Activated CD8-positive, alpha-beta T cell treated with anti-CD3 and anti-CD28 coated beads for 36 hours (primary cell): Measurements from ENCODE around the gene TRIM39. TPM values are rescaled to one million over a fixed set of nuclear protein-coding genes. Genes with fewer than 3 reads are reported as not detected.

Experiments
- ATAC-seq: fragments of 200-7000 bp; cut with Tn5 transposase; one replicate; pipeline ENCODE4 v1.10.0; 2021; ENCODE audit warnings: mild to moderate bottlenecking, moderate library complexity
- CTCF ChIA-PET: fragments of 350-600 bp; sonication (Branson Sonifier 250); formaldehyde crosslinking; loops from one replicate; lab custom pipeline; 2021; ENCODE audit warnings: antibody characterized with exemption; lab: Charles Lee
- POLR2A ChIA-PET: fragments of 350-600 bp; sonication (Branson Sonifier 250); formaldehyde crosslinking; loops from one replicate; lab custom pipeline; 2021; ENCODE audit warnings: antibody characterized with exemption; lab: Charles Lee
- DNase-seq: peaks from one replicate; pipeline ENCODE4 v3.0.0-alpha.2; 2020
- H3K27ac Mint-ChIP-seq: one replicate; pipeline ENCODE4 v1.8.0; 2021; ENCODE audit warnings: mild to moderate bottlenecking, mixed read lengths
- H3K27me3 Mint-ChIP-seq: one replicate; pipeline ENCODE4 v1.8.0; 2021; ENCODE audit warnings: mixed read lengths
- H3K36me3 Mint-ChIP-seq: one replicate; pipeline ENCODE4 v1.8.0; 2021; ENCODE audit warnings: low read depth, mixed read lengths
- H3K4me1 Mint-ChIP-seq: one replicate; pipeline ENCODE4 v1.8.0; 2021; ENCODE audit warnings: low read depth, mixed read lengths
- H3K4me3 Mint-ChIP-seq: one replicate; pipeline ENCODE4 v1.8.0; 2021; ENCODE audit warnings: mild to moderate bottlenecking, moderate library complexity, mixed read lengths
- H3K9me3 Mint-ChIP-seq: one replicate; pipeline ENCODE4 v1.8.0; 2021; ENCODE audit warnings: mixed read lengths
- CTCF ChIP-seq: fragments of 200-600 bp; IDR thresholded peaks from one replicate; pipeline ENCODE4 v1.8.0; 2022; ENCODE audit warnings: antibody characterized with exemption, mild to moderate bottlenecking
- intact Hi-C: fragments of 100-400 bp; cut with micrococcal nuclease; formaldehyde crosslinking; loops from one replicate; pipeline ENCODE4 v1.10.0; 2022
- total RNA-seq, 2 experiments: library from RNA; stranded (reverse); gene quantifications; one replicate each; pipeline ENCODE4 v1.2.3, GENCODE V29; 2021

The TRIM39 gene
- total RNA-seq, 2 experiments from 2014 or later: 21.6 to 22.3 TPM

GRCh38 chr6:30295837-30296236 is 30.9 kb upstream of the TRIM39 start:
- TF ChIP-seq CTCF: no peak
- intact Hi-C loops: no loop called here
- ChIA-PET POLR2A (no interaction called here), CTCF (interaction anchor here (1.4 kb wide), 1 partner anchor 77 kb away, joined by 4 read pairs; no protein-coding TSS in a partner anchor)
- Mint-ChIP-seq H3K27ac (peak overlapping the region; percentile 25), H3K4me1 (no peaks in the 10 kb centered on the region), H3K9me3 (peaks cover 8% of the 10 kb centered on the region), H3K4me3 (no peak overlapping the region), H3K27me3 (no peaks in the 10 kb centered on the region), H3K36me3 (peaks cover 55% of the 10 kb centered on the region)
- DNase-seq (no peak), ATAC-seq (no peak)

DNA sequence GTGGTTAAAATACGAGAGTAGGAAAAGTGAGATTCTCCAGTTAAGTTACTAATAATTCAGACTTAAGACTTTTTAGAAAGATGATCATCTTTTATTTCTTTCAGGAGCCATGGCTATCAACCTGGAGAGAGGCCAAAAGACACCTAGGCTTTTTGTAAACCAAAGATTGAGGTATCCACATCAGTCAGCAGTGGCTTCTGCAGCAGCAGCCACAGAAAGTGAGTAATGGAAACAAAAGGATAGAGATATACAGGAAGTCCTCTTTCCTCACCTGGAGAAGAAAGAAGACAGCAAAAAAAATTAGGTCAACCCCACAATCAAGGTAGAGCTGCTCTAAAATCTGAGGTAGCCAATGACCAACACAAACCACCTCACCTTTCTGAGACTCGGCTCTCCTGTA is 22.7 kb upstream of the TRIM39 start:
- Mint-ChIP-seq H3K36me3 (peaks cover 76% of the 10 kb centered on the region), H3K27ac (no peak overlapping the region), H3K4me3 (no peak overlapping the region), H3K9me3 (peaks cover 7% of the 10 kb centered on the region), H3K4me1 (peaks cover 37% of the 10 kb centered on the region), H3K27me3 (no peaks in the 10 kb centered on the region)
- CTCF ChIA-PET: no interaction called here
- POLR2A ChIA-PET: no interaction called here
- DNase-seq (no peak), ATAC-seq (peak; percentile 27)
- intact Hi-C loops: no loop called here
- TF ChIP-seq CTCF: no peak

DNA sequence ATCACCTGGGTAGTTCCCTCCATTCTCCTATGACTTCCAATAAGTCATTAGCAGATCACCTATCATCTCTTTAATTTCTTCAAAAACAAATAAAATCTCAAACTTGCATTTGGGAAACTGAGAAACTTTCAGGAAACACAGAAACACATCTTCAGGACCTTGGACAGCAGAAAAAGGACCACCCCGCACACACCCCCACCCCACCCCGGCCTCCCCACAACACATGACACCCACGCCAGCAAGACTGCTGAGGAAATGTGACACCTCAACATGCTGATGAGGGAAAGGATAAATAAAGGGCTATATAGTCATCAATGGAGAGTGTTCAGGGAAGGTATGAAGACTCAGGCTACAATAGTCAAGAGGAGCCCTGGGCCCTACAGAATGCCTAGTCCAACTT is 15.6 kb upstream of the TRIM39 start:
- H3K27ac Mint-ChIP-seq: no peak overlapping the region
- no peak for ATAC-seq
- peaks cover 45% of the 10 kb centered on the region for H3K4me1 Mint-ChIP-seq
- ChIA-PET CTCF (no interaction called here), POLR2A (interaction anchor here (1.5 kb wide), 1 partner anchor 15 kb away, joined by 4 read pairs; no protein-coding TSS in a partner anchor)
- peaks cover 75% of the 10 kb centered on the region for H3K36me3 Mint-ChIP-seq
- peak; percentile 12 for DNase-seq
- H3K9me3 Mint-ChIP-seq: no peaks in the 10 kb centered on the region
- no peaks in the 10 kb centered on the region for H3K27me3 Mint-ChIP-seq
- no peak for TF ChIP-seq CTCF
- intact Hi-C loops: no loop called here
- H3K4me3 Mint-ChIP-seq: no peak overlapping the region

DNA sequence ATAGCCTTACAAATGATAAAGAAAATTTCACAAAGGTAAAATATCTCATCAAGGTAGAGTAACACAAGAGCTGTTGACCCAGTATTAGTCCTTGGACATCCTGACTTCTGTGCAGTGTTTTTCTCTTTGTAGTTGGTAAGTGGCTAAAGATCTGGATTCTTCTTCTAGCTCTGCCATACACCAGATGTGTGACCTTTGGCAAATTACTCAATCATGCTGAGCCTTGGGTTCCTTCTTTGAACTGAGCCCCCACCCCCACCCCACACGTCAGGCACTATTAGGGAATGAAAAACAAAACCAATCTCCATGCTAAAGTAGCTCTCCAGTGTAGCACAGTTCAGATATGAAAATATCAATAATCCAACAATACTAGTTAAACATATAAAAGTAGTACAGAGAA is 15.1 kb upstream of the TRIM39 start:
- no peak for TF ChIP-seq CTCF
- Mint-ChIP-seq H3K4me3 (no peak overlapping the region), H3K4me1 (peaks cover 46% of the 10 kb centered on the region), H3K27me3 (no peaks in the 10 kb centered on the region), H3K27ac (no peak overlapping the region), H3K9me3 (no peaks in the 10 kb centered on the region), H3K36me3 (peaks cover 75% of the 10 kb centered on the region)
- no peak for ATAC-seq
- ChIA-PET POLR2A (interaction anchor here (0.6 to 1.5 kb wide), 4 partner anchors 14 to 83 kb away, joined by 3 to 4 read pairs (median 3); no protein-coding TSS in a partner anchor), CTCF (no interaction called here)
- intact Hi-C loops: no loop called here
- DNase-seq: no peak

DNA sequence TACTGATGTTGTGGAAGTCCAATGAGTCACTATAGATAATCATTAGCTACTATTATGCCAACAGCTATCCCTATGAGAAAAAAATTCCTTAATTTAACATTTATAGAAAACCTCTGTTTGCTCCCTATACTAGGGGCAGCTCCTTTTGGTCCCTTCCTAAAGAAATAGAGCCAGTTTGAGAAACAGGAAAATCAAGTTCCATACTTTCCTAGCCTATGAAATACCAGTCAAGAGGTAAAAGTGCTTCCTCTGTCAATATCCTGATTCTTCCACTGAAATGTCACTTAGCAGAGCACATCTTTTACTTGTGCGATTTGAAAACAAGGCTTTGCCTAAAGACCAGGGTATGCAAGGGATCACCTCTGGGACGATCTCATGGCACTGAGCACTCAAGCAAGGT is 14.5 kb upstream of the TRIM39 start:
- DNase-seq: no peak
- Mint-ChIP-seq H3K9me3 (no peaks in the 10 kb centered on the region), H3K4me1 (peaks cover 43% of the 10 kb centered on the region), H3K27ac (no peak overlapping the region), H3K36me3 (peaks cover 72% of the 10 kb centered on the region), H3K4me3 (no peak overlapping the region), H3K27me3 (no peaks in the 10 kb centered on the region)
- ChIA-PET POLR2A (interaction anchor here (0.6 to 1.5 kb wide), 4 partner anchors 13 to 84 kb away, joined by 3 to 4 read pairs (median 3); no protein-coding TSS in a partner anchor), CTCF (no interaction called here)
- no peak for TF ChIP-seq CTCF
- no peak for ATAC-seq
- intact Hi-C loops: no loop called here
